MM.1S (cell line): Measurements from ENCODE around the gene OR8K5.

Source experiments
- EZH2 ChIP-seq: fragments of 300-600 bp; sonication (generic); optimal IDR thresholded peaks from 2 replicates; pipeline ENCODE3; 2017; ENCODE audit warnings: low read depth, mild to moderate bottlenecking, antibody characterized with exemption, low read length, mixed read lengths
- EZH2phosphoT487 ChIP-seq: fragments of 300-600 bp; sonication (generic); IDR thresholded peaks from 2 replicates; pipeline ENCODE4 v1.6.1; 2018; ENCODE audit warnings: antibody characterized with exemption, low read length
- TF ChIP-seq, protein P1 (sequence below): fragments of 300-600 bp; sonication (generic); IDR thresholded peaks from 2 replicates; pipeline ENCODE4 v1.5.1; 2016; ENCODE audit warnings: antibody characterized with exemption, low read length, mixed read lengths

DNA sequence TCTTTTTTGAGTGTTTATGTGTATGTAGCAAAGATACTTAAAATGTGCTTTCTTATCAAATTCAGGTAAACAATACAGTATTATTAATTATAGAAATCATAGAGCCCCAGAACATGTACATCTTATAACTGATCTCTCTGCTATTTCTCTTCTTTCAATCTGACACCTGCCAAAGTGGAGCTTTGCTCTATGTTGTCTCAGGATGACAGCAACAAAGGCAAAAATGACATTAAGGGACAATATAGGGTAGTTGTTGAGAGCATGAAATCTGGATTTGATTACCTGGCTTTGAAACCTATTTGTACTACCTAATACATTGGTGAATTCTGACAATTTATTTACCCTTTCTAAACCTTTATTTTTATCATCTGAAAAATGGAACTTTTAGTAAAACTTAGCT lies 23.3 kb upstream of the OR8K5 start:
- TF ChIP-seq, protein P1, sequence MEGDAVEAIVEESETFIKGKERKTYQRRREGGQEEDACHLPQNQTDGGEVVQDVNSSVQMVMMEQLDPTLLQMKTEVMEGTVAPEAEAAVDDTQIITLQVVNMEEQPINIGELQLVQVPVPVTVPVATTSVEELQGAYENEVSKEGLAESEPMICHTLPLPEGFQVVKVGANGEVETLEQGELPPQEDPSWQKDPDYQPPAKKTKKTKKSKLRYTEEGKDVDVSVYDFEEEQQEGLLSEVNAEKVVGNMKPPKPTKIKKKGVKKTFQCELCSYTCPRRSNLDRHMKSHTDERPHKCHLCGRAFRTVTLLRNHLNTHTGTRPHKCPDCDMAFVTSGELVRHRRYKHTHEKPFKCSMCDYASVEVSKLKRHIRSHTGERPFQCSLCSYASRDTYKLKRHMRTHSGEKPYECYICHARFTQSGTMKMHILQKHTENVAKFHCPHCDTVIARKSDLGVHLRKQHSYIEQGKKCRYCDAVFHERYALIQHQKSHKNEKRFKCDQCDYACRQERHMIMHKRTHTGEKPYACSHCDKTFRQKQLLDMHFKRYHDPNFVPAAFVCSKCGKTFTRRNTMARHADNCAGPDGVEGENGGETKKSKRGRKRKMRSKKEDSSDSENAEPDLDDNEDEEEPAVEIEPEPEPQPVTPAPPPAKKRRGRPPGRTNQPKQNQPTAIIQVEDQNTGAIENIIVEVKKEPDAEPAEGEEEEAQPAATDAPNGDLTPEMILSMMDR = no peak
- TF ChIP-seq EZH2 (no peak), EZH2phosphoT487 (no peak)
